Thyroid gland (tissue), 4 donors: ENCODE results near the gene DAGLA.

Experiments
- POLR2A ChIP-seq, 2 donors: fragments of 450-650 bp; IDR thresholded peaks; one replicate each; pipeline ENCODE4 v1.6.1; 2017; ENCODE audit warnings: antibody characterized with exemption in 2 of 2, mild to moderate bottlenecking in 2 of 2, moderate library complexity in 1 of 2
- TF ChIP-seq, protein P1 (sequence below), 6 experiments: fragments of 200-600 bp in 3 of 6; fragments of 450-650 bp in 3 of 6; sonication (generic) in 3 of 6; IDR thresholded peaks; one replicate each; pipeline ENCODE4 v1.5.1; 2016 to 2019; ENCODE audit warnings: antibody characterized with exemption in 6 of 6, mild to moderate bottlenecking in 2 of 6, inconsistent platforms in 1 of 6, moderate library complexity in 1 of 6

DNA sequence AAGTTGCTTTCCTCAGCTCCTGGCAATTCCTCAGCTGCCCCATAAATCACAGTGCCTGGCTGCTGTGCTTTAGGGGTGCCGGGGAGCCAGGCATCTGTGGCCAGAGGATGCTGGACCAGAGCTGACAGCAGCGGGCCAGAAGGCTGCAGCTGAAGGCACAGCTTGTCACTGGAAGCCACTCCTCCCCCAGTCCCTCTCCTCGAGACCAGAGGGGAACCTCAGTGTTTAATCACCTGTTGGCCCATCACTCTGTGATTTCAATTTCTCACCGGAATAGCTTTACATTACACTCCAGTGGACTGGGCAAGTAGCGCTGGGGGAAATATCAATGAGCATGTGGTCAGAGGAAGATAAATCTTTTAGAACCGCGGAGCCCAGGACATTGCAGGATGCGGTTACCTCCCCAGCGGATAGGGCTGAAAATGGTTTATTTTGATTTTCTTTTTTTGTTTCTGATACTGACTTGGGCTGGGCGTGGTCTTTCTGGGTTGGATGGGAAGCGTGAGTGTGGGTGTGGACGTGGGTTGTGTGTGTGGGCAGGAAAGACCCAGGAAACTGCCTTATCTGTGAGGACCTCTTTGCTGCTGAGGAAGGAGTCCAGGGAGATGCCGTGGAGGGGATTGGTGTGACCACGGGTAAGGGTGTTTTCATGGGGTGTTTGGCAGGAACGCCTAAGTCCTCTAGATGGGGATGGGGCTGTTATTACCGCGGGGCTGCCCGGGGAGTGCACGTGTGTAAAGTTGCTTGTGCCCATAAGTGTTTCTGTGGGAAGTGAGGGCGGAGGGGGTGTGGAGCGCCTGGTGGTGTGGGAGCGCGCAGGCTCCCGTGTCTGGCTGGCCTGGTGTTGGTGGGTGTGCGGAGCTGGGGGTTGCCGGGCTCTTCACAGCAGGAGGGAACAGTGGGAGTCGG is 4.0 kb downstream of the DAGLA start:
- TF ChIP-seq, protein P1, sequence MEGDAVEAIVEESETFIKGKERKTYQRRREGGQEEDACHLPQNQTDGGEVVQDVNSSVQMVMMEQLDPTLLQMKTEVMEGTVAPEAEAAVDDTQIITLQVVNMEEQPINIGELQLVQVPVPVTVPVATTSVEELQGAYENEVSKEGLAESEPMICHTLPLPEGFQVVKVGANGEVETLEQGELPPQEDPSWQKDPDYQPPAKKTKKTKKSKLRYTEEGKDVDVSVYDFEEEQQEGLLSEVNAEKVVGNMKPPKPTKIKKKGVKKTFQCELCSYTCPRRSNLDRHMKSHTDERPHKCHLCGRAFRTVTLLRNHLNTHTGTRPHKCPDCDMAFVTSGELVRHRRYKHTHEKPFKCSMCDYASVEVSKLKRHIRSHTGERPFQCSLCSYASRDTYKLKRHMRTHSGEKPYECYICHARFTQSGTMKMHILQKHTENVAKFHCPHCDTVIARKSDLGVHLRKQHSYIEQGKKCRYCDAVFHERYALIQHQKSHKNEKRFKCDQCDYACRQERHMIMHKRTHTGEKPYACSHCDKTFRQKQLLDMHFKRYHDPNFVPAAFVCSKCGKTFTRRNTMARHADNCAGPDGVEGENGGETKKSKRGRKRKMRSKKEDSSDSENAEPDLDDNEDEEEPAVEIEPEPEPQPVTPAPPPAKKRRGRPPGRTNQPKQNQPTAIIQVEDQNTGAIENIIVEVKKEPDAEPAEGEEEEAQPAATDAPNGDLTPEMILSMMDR (IDR thresholded peaks at IDR 0.05), result no peak
- TF ChIP-seq POLR2A (IDR thresholded peaks at IDR 0.05), result no peak
